Skeletal muscle cell (primary cell): Measurements from ENCODE around the gene PRXL2B.
"Not testable (repeated sequence)": the region's sequence is repeated elsewhere in the genome, so short reads cannot be mapped to it uniquely, and the experiment has no call there.

Experiments
- DNase-seq: peaks from one replicate; pipeline ENCODE4 v3.0.0-alpha.2; 2010; ENCODE audit warnings: low read depth
- H3K4me3 ChIP-seq: 2 replicates; pipeline ENCODE4 v1.5.1; 2011; ENCODE audit warnings: low read depth, mild to moderate bottlenecking, control low read depth, low read length, moderate library complexity

PRXL2B gene

GRCh38 chr1:2561898-2562895 is 24.4 kb upstream of the PRXL2B start:
- no peak overlapping the region for H3K4me3 ChIP-seq
- no peak for DNase-seq

DNA sequence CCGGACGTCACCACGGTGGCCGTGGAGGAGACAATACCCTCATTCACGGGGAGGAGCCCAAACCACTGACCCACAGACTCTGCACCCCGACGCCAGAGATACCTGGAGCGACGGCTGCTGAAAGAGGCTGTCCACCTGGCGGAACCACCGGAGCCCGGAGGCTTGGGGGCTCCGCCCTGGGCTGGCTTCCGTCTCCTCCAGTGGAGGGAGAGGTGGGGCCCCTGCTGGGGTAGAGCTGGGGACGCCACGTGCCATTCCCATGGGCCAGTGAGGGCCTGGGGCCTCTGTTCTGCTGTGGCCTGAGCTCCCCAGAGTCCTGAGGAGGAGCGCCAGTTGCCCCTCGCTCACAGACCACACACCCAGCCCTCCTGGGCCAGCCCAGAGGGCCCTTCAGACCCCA is 23.4 kb upstream of the PRXL2B start:
- DNase-seq, result no peak
- no peak overlapping the region for H3K4me3 ChIP-seq

DNA sequence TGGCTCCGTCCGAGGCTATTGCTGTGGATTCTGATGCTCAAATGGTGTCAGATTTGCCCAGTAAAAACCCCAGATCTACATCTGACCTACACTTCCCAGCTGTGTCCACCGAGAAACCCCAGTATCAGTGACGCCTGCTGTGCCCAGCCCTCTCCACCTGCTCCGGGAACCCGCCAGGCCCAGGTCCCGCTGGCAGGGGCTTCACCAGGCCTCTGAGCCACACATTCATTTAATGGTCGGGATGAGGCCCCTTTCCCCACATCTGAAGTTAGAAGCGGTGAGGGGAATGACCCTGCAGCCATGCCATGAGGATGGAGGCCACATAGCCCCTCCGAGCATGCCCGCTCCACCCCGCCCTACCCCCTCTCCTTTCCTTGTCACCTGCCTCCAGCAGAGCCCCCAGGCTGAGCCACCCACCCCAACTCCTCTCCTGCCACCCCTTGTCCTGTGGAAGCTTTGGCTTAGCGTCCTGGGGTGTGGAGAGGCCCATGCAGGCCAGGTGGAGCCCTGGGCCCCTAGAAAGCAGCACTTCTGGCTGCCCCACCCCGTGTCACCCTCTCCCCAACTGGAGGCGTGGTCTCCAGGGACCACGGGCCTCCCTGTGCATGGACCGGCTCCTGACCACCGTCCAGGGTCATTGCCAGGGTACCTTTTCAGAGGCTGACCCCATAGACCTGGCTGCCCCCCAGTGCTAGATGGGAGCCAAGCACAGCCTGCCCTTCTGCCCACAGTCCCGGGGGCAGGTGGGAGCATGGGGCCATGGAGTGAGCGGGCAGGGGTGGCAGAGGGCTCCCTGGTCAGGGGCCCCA is 22.4 kb upstream of the PRXL2B start:
- H3K4me3 ChIP-seq, result no peak overlapping the region
- no peak for DNase-seq

DNA sequence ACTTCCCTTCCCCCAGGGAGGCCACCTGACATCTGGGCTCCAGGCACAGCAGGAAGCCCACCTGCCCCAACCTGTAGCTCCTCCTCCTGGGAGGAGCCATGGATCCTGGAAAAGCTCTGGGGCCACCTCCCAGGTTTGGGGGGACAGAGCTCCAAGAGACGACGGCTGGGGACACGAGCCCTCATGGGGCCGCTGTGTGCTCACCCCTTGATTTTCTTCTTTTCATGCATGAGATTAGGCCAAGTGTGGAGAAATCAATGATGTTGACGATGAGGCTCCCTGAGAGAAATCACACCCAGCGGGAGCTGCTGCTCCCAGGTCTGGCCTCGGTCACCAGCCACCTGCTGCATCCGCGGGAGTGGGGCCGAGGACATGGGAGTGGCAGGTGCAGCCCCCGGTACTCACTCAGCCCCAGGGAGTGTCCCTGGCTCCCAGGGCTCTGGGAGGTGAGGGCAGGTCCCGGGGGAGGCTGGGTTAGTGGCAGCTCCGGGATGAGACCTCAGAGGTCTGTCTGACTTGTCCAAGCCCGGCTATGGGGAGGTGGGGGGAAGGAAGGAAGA is 21.7 kb upstream of the PRXL2B start:
- no peak for DNase-seq
- H3K4me3 ChIP-seq, result no peak overlapping the region

GRCh38 chr1:2566101-2567045 is 20.2 kb upstream of the PRXL2B start:
- H3K4me3 ChIP-seq, result no peak overlapping the region

GRCh38 chr1:2567083-2567679 is 19.4 kb upstream of the PRXL2B start:
- H3K4me3 ChIP-seq, result no peak overlapping the region
- no peak for DNase-seq

More at GRCh38 chr1:2566101-2567045, 20.2 kb upstream of the PRXL2B start:
- DNase-seq, result no peak

GRCh38 chr1:2568187-2568816 is 18.3 kb upstream of the PRXL2B start:
- DNase-seq, H3K4me3 ChIP-seq: not testable (repeated sequence)

- no peak overlapping the region for H3K4me3 ChIP-seq
- no peak for DNase-seq
Observed at GRCh38 chr1:2569060-2569459, 17.5 kb upstream of the PRXL2B start.

DNA sequence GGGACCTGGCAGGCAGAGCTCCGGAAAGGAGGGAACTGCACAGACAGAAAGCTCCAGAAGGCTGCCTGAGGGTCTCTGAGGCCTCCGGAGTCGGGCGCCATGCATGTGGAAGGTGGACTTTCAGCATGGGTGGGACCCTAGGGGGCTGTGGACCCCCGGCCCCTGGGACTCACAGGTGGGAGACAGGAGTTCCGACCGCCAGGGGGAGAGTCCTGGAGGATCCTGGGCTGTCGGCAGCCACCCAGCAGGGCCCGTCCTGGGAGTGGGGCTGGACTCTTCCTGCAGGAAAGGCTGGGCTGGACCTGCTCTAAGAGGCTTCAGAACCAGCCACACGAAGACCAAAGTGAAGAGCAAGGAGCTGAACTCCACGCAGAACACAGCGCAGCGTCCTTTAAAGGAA is 16.9 kb upstream of the PRXL2B start:
- DNase-seq, H3K4me3 ChIP-seq: not testable (repeated sequence)

DNA sequence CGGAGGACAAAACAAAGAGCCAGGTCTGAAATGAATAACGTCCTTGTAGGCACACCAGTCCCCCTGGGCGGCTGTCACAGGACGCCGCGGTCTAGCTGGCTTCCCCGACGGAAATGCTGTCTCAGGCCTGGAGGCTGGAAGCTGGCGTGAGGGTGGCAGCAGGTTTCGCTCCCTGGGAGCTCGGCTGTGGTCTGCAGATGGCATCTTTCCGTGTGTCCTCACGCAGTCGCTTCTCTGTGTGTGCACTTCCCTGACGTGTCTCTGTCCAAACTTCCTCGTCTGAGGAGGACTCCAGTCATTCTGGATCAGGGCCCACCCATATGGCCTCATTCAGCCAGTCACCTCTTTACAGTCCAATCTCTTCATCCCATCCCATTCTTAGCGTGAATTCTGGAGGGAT is 16.2 kb upstream of the PRXL2B start:
- no peak overlapping the region for H3K4me3 ChIP-seq
- DNase-seq, result no peak

DNA sequence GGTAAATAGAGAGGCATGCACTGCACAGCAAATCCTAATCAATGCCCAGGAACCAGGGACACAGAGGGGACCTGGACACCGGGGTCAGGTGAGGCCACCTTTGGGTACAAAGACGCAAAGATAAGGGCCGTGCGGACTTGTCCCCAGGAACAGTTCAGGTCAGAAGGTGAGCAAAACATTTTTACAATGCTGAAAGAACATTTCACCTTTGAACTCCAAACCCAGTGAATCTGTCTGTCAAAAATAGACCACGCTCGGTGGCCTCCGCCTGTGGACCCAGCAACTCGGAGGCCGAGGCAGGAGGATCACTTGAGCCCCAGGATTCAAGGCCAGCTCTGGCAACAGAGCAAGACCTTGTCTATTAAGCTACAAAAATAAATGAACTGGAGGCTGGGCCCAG is 15.2 kb upstream of the PRXL2B start:
- DNase-seq, result no peak
- H3K4me3 ChIP-seq, result no peak overlapping the region

GRCh38 chr1:2573250-2573920 is 13.2 kb upstream of the PRXL2B start:
- no peak overlapping the region for H3K4me3 ChIP-seq
- DNase-seq, result no peak

DNA sequence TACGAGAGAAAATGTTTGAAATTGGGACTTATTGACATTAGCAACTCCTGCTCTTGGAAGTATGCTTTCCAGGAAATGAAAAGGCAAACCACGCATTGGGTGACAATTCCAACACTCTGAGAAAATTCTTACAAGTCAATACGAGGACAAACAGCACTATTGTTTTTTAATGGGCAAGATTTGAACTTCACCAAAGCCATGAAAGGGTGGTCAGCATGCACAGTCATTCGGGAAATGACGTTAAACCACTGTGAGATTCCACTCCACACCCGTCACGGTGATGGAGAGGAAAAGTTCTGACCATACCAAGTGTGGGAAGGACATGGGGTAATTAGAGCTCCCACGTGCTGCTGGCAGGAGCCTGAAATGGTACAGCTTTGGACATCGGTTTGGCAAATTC is 12.2 kb upstream of the PRXL2B start:
- H3K4me3 ChIP-seq, result no peak overlapping the region
- no peak for DNase-seq

DNA sequence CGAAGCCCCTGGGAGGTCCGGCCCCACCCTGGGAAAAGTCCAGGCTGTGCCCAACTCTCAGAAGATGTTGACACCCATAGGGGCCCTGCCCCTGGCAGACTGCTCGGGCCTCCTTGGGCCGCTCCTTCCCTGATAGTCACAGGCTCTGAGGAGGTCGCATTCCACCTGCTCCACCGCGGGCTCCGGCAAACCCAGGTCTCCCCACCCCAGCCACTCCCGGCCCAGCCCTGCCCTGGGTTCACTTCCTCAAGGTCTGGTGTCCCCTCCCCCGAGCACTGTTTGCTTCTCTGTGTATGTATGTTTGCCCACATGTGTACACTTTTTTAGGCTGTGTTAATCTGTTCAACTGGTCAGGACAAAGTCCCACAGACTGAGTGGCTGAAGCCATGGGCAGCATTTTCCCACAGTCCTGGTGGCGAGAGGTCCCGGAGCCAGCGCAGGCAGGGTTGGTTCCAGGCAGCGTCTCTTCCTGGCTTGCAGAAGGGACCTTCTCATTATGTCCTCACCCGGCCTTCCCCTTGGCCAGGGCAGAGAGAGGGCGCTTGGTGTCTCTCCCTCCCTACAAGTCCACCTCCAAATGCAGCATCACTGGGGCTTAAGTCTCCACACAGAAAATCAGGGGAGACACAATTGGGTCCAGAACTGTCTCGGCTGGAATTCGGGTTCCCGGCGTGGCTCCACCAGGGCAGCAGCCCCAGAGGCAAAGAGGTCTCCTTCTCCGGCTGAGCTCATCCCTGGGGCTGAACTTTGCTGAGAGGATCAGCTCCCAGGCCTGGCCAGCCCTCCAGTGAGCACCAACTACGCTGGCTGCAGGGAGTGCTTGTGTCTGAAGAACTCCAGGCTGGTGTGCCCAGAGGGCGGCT is 10.5 kb upstream of the PRXL2B start:
- no peak for DNase-seq
- no peak overlapping the region for H3K4me3 ChIP-seq

DNA sequence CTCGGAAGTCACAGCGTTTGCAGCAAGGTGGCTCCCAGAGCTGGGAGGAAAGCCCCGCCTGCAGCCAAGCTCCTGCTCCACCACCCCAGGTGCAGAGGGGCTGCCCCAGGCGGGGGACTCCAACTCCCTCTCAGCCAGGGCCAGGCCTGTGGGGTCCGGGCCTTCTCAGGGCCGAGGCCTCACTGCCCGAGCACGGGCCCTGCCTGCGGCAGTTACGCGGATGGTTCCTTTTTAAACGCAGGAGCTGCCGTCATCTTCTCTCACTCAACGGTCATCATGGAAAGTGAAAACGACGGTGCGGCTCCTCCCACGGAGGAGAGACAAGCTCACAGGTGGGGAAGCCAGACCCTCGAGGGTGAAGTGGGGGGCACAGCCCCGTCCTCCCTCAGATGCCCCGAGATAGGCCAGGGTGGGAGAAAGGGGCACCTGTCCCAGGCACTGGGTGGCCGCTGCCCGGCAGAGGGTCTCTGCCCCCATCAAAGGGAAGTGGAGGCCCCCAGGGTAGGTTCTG is 9.0 kb upstream of the PRXL2B start:
- not testable (repeated sequence) for H3K4me3 ChIP-seq, DNase-seq

DNA sequence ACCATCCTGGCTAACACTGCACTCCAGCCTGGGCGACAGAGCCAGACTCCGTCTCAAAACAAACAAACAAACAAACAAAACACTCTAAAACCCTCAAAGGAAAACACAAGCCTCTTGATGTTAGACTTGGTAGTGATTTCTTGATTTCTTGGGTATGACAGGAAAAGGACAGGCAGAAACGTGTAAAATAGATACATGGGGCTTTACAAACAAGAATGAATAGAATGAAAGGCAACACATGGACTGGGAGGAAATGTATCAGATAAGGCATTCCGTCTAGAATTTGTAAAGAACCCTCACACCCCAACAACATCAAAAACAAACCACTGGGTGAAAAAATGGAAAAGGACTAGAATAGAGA is 7.8 kb upstream of the PRXL2B start:
- no peak overlapping the region for H3K4me3 ChIP-seq
- DNase-seq, result no peak

DNA sequence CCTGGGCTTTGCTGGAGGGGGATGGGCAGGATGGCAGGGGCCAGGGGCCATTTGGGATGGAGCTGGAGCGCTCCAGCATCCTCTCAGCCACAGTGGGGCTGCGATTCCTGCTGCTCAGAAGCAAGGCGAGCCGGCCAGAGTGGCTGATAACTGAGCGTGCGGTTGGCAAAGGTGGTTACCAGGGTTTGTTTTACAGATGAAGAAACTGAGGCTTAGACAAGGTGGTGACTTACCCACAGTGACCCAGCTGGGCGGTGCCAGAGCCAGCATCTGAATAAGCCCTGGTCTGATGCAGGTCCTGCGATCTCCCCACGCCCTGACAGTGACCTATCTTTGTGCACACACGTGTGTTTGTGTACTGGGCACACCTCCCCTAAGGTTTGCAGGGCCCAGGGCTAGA is 5.9 kb upstream of the PRXL2B start:
- no peak overlapping the region for H3K4me3 ChIP-seq
- DNase-seq, result no peak
